Fibroblast of peridontal ligament (primary cell): ENCODE measurements around the gene FBXL5.
"Not testable (repeated sequence)": the region's sequence is repeated elsewhere in the genome, so short reads cannot be mapped to it uniquely, and the experiment has no call there.

Experiments
- DNase-seq: peaks from one replicate; pipeline ENCODE4 v3.0.0-alpha.2; 2010; ENCODE audit errors: extremely low read depth

The FBXL5 gene

DNA sequence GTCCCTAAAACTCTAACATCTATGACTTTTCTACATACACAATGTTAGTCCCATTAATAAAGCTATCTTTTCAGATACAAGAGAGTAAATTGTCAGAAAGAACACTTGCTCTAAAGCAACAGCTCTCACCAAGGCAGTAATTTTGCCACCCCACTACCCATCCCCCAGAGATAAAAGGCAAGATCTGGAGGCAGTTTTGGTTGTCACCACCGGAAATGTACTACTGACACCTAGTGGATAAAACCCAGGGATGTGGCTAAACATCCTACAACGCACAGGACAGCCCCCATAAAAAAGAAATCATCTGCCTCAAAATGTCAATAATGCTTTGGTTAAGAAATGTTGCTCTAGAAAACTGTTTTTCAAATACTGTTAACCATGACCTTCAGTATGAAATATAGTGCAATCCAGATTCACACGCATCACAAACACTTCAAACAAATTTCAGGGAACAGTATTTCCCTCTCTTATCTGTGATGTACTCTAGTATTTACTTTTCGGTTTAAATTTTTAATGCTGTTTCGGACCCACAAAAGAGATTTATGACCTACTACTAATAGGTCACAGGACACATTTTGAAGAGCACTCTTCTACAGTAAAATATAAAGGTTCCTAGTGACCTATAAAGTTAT lies 5.1 kb downstream of the FBXL5 start:
- peak; percentile 55 for DNase-seq

DNA sequence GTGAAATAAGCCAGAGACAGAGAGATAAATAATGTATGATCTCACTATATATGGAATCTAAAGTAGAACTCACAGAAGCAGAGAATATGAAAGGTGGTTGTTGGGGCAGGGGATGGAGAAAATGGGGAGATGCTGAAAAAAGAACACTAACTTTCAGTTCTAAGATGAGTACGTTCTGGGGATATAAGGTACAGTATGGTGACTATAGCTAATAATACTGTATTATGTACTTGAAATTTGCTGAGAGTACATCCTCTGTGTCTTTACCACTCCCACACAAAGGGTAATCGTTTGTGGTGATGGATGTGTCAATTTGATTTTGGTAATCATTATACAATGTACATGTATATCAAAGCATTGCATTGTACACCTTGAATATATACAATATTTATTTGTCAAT lies 6.6 kb downstream of the FBXL5 start:
- DNase-seq, result no peak

DNA sequence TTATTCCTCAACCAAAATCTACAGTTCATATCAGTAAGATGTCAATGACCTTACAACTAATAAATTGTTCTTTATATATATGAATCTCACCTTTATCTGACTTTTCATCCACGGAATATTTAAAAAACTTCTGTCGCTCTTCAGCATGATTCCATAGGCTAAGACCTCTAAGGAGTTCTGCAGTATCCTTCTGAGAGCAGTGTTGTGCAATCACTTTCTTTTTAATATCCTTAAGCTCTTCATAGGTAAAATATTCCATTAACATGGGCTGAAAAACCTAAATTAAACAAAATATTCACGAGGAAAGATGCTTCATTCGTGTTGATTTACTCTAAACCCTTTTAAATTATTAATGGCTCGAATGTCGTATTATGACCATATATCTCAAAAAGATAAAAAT lies 16.7 kb downstream of the FBXL5 start:
- no peak for DNase-seq

DNA sequence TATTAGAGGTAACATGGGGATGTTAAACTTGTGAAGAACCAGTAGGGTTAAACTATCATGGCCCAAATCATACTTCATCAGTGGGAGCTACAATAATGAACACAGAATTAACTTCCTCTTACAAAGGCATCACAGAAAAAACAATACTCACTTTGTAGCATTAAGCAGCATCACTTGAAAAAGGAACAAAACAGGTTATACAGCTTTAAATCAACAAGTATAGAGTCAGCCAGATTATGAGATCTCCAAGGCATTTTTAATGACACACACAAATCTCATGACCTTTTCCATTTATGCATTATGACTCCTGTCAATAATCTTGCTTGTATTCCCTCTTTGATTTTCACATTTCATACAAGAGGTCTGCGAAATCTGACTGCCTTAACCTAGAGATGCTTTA lies 18.3 kb downstream of the FBXL5 start:
- DNase-seq, result no peak

DNA sequence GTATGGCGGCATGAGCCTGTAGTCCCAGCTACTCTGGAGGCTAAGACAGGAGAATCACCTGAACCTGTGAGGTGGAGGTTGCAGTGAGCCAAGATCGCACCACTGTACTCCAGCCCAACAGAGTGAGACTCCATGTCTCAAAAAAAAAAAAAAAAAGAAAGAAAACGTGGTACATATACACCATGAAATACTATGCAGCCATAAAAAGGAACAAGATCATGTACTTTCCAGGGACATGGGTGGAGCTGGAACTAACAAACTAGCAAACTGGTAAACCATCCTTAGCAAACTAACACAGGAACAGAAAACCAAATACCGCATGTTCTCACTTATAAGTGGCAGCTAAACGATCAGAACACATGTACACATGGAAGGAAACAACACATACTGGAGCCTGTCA lies 37.8 kb downstream of the FBXL5 start:
- not testable (repeated sequence) for DNase-seq

DNA sequence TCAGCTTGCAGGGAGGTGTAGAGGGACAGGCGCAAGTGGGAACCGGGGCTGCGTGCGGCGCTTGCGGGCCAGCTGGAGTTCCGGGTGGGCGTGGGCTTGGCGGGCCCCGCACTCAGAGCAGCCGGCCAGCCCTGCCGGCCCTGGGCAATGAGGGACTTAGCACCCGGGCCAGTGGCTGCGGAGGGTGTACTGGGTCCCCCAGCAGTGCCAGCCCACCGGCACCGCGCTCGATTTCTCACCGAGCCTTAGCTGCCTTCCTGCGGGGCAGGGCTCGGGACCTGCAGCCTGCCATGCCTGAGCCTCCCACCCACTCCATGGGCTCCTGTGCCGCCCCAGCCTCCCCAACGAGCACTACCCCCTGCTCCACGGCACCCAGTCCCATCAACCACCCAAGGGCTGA lies 40.3 kb downstream of the FBXL5 start:
- not testable (repeated sequence) for DNase-seq

DNA sequence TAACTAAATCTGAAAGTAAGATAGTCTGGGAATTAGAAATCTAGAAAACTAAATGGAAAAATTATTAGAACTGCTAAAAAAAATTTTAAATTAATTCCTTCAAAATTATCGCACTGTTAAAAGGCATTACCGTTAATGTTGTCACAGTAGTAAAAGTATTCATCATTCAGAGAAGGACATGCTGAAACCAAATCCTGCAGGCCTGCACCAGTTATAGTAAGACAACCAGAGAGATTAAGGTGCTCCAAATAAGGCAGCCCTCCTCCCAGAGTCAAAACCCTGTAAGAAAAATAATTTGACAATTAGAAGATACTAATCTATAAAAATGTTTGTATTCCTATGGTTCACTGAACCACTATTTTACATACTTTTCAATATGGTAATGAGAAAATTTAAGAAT lies 43.0 kb downstream of the FBXL5 start:
- no peak for DNase-seq

DNA sequence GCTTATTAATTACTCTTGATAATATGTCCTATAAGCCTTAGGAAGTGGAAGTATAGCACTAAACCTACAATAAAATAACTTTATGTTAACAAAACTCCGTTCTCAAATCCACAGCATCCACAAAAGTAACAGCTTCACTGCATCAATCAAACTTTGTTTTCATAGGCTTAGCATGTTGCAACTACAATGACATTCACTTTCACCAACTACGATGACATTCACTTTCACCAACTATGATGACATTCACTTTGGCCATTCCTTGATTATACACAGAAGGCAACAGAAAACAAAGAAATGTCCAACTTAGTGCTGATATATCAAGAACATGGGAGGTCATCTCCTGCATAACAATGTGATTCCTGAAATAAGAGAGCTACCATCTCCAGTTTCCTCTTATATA lies 44.3 kb downstream of the FBXL5 start:
- no peak for DNase-seq

DNA sequence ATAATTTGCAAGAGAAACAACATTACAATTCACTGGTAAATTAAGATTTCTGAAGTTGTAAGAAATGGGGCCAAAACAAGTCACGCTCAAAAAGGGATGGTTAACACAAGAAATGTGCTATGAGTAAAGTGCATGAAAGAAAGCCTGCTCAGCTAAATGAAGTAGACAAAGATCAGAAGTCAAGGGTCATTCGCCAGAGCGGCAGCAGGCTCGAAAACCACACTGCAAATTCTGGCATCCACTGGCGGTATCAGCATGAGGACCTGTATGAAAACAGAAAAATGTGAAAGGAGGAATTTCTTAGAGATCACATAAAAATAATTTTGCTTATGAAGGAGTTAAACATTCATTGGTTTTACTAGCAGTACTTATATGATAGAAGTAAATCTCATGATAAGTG lies 49.6 kb downstream of the FBXL5 start:
- no peak for DNase-seq

DNA sequence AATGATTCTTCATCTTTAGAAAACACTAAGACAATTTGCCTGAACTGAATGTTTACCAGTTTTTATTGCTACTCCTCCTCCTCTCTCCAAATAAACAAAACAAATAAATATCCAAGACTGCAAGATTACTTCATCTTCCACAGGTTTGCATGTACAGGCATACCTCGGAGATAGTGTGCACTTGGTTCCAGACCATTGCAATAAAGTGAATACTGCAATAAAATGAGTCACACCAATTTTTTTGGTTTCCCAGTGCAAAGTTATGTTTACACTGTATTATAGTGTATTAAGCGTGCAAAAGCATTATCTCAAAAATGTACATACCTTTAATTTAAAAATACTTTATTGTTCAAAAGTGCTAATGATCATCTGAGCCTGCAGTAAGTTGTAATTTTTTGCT lies 53.3 kb downstream of the FBXL5 start:
- no peak for DNase-seq

DNA sequence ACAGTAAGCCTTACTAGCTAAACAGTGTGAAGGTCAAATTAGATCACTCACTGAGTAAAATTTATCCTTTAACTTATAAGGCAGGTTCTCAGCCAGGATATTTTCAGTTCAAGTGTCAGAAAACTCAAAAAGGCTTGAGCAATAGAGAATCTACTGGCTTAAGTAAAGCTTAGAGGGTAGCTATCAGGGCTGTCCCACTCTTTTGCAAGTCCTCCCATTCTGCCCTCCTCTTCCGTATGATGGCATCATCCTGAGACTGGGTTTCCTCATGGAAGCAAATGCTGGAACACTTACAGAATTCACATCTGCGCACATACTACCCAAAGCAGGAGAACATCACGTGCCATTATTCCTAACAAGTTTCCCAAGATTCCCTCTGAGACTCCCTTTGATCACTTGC lies 55.0 kb downstream of the FBXL5 start:
- DNase-seq, result no peak

DNA sequence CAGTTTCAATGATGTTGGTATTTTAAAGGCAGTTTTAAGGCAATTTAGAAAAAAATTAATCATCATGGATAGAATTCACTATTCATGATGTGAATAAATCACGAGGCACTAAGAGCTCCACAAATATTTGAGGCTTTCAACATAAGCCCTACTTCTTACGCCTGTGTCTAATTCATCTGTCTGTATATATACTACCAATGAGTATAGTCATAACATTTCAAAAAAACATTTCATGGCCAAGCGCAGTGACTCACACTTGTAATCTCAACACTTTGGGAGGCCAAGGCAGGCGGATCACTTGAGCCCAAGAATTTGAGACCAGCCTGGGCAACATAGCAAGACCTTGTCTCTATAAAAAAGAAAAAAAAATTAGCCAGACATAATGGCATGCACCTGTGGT lies 56.5 kb downstream of the FBXL5 start:
- DNase-seq, result peak; percentile 76

DNA sequence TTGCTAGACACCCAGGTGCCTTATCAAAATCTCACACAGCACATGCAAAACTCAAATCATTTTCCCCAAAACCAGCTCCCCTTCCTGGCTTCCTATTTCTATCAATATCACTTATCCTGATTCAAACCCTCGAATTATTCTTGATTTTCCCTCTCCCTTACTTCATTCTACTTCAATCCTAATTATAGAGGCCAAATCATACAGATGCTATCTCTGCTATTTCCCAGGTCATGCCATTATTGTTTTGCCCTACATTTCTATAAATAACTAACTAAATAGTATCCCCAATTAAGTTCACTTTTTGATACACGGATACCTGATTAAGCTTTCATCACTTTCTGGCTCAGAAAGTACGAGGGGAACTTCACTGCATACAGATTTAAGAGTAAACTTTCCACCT lies 62.4 kb downstream of the FBXL5 start:
- DNase-seq, result no peak

DNA sequence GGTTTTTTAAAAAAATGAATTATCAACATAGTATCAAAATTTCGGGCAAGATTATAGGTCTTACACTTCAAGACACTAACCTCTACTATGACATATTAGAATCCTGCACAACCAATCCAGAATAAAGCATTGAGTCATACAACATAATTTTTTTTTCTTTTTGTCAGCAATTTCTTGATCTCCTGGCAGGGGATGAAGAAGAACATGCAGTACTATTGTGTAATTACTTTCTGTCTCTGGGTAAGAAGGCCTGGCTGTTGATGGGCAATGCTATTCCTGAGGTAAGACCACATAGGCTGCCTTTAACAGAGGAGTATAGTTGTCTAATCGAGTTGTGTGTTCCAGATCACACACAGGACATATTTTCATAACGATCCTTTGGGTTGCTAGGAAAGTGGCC lies 67.5 kb downstream of the FBXL5 start:
- peak; percentile 31 for DNase-seq

DNA sequence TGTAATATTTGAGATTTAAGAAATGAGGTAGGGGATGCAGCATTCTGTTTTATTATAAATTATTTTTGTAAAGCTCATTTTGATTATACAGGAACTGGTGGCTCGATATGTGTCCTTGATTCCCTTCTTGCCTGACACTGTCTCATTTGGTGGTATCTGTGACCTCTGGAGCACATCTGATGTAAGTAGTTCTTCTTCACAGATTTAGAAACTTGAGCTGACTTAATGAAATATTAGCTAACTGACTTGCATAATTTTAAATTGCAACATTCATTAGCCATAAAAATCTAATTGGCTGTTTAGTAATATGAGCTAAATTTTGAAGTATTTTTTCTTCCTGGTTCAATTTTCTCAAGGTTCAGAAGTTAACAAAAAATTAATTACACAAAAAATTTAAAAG lies 69.1 kb downstream of the FBXL5 start:
- no peak for DNase-seq

DNA sequence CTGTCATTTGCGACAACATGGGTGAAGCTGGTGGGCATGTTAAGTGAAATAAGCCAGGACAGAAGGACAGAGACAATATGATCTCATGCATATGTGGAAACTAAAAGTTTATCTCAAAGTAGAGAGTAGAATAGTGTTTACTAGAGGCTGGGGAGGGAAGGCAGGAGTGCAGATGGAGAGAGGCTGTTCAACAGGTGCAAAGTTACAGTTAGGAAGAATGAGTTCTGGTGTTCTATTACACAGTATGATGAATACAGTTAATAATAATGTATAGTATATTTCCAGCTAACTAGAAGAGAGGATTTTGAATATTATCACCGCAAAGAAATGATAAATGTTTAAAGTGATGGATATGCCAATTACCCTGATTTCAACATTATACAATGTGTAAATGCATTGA lies 69.8 kb downstream of the FBXL5 start:
- no peak for DNase-seq

DNA sequence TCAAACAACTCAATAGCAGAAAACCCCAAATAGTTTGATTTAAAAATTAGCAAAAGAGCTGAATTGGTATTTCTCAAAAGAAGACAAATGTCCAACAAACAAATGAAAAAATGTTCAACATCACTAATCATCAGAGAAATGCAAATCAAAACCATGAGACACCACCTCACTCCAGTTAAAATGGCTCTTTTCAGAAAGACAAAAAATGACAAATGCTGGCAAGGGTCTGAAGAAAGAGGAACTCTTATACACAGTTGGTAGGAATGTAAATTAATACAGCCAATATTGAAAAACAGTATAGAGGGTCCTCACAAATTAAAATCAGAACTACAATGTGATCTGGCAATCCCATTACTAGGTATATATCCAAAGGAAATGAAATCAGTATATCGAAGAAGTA lies 70.4 kb downstream of the FBXL5 start:
- DNase-seq, result no peak

DNA sequence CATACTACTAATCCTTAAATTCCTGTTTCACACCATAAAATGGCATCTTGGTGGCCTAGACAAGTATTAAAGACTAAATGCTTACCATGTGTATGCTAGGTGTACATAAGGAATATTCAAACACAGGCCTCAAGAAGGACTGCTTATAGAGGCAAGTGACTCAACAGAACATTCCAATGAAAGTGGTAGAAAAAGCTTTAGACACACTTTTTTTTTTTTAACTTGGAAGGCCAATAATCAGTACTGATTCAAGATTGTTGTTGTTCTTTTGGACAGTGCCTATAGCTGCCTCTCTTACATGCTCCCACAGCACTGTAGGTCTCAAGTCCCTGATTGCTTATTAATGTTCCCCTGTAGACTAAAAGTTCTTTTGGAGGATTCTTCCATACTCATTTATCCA lies 77.6 kb downstream of the FBXL5 start:
- peak; percentile 38 for DNase-seq

DNA sequence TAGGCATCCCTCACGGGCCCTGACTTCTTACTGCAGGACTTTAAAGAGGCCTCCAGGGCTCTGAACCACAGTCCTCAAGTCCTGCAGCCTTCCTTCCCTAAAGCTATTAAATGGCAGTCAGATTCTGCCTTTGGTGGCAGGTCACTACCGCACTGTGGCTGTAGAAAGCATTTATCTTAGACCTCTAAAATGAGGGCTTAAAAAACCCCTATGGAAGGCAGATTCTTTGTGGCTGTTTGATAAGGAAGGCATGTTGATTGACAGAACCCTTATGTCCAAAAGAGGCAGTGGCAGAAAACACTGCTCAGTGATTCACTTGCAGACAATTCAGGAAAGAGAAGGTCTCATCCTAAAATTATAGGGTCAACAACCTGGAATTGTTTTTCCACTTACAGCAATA lies 79.2 kb downstream of the FBXL5 start:
- no peak for DNase-seq

DNA sequence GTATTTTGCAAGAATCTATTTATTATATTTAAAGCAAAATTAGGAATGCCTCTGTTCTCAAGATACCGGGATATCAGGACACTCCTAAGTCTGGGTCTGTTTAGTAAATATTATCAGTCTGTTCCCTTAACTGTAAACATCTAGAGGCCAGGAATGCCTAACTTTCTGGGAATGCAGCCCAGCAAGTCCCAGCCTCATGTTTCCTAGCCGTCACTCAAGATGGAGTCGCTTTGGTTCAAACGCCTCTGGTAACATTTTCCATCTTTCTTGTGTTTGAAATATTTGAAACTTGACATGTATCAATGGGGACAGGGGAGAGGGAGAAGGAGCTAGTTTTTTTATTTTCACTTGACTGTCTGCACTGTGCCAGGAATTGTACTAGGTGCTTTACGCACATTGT lies 85.4 kb downstream of the FBXL5 start:
- DNase-seq, result no peak

DNA sequence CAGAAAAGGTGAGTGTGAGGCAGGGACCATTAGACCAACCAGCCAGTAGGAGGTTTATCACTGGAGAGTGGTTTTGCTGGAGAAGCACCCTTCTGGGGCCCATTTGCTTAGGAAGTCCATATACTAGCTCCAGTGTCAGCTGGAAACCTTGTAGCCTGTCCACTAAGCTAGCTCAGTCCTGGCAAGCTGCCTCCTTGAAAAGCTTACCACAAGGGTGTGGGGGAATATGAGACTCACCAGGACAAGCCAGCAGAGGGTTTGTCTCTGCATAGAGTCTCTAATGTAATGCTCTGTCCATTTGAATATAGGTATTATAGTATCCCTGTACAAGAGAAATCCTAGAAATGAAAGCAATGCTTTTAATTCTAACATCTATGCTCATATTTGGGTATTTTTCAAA lies 86.3 kb downstream of the FBXL5 start:
- DNase-seq, result peak; percentile 40

DNA sequence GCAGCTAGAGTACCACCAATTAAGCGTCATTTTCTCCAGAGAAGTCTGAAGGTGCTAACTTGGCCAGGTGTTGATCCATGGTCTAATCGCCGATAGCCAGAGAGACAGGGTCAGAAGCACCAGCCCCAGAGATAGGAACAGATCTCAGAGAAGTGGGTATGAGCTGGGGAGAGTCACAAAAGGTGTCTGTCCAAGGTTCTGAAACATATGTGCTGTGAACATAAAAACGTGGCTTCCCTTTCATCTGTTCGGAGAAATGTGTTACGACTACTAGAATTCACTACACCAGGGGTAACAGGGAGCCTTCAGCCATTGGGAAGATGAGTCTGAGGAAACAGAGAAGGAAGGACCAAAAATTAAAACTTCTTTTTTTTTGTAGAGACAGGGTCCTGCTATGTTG lies 91.3 kb downstream of the FBXL5 start:
- DNase-seq, result no peak

DNA sequence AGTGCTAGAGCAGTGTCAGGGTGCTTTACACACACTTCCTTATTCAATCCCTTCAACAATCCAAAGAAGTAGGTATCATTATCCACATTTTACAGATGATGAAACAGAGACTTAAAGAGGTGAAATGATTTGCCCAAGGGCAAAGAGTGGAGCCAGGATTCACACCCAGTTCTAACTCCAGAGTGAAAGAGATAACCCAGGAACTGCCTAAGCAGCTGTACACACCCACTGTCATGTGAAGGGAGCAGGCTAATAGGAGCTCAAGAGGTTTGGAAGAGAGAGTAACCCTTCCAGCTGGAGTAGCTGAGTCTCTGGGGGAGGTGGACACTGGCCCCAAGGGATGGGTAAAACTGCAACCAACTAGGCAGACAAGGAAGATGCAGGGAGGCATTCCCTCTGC lies 92.5 kb downstream of the FBXL5 start:
- no peak for DNase-seq

DNA sequence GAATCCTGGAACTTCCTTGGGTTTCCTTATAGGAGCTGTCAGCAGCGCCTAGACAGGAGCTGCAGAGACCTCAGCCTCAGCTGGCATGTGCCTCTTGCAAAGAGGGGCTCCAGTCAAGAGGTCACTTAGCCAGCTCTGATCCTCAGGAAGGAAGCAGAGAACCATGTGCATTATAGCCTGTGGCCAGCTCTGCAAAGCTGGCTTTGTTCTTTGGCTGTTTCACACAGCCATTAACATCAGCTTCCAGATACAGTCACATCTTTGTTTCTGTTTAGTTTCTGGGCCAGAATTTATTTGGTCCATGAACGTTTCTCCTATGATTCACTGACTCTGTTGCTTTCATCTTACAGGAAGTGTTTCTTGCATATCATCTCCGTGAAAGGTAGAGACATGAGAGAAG lies 93.0 kb downstream of the FBXL5 start:
- DNase-seq, result no peak

DNA sequence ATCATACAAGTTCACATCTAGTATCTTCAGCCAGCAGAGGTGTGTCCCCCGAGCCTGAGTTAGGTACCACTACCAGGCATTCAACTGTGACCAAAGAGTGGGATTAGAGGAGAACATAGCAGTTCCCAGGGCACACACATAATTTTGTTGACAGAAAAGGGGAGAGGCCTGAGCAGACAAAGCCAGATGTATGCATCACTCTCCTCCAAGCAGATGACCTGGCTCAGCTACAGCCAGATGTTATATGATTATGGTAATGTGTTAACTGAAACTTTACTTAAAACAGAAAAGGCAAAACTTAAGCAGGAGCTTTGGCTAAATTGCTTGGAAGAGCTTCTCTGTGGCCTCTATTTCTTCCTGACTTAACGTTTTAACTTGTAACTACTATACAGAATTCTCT lies 96.6 kb downstream of the FBXL5 start:
- no peak for DNase-seq
